ENCODE data around the gene B4GALT1.

GRCh38 chr9:33125871-33126823, 41.0 kb downstream of the B4GALT1 start:
- TF ChIP-seq, protein P1, sequence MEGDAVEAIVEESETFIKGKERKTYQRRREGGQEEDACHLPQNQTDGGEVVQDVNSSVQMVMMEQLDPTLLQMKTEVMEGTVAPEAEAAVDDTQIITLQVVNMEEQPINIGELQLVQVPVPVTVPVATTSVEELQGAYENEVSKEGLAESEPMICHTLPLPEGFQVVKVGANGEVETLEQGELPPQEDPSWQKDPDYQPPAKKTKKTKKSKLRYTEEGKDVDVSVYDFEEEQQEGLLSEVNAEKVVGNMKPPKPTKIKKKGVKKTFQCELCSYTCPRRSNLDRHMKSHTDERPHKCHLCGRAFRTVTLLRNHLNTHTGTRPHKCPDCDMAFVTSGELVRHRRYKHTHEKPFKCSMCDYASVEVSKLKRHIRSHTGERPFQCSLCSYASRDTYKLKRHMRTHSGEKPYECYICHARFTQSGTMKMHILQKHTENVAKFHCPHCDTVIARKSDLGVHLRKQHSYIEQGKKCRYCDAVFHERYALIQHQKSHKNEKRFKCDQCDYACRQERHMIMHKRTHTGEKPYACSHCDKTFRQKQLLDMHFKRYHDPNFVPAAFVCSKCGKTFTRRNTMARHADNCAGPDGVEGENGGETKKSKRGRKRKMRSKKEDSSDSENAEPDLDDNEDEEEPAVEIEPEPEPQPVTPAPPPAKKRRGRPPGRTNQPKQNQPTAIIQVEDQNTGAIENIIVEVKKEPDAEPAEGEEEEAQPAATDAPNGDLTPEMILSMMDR (IDR thresholded peaks at IDR 0.05): no peak
- TF ChIP-seq POLR2A (IDR thresholded peaks at IDR 0.05): no peak
